GM12865 (cell line): ENCODE measurements around the gene PRR29.

ENCODE experiments used
- DNase-seq: peaks from one replicate; pipeline ENCODE4 v3.0.0; 2010; ENCODE audit warnings: low read depth
- H3K4me3 ChIP-seq: 2 replicates; pipeline ENCODE4 v1.5.1; 2011; ENCODE audit warnings: mild to moderate bottlenecking, low read depth, low read length, control low read depth
- CTCF ChIP-seq: IDR thresholded peaks from 2 replicates; pipeline ENCODE4 v1.5.1; 2011; ENCODE audit warnings: low read length, control low read depth, low read depth, inconsistent platforms; ENCODE audit not compliant: insufficient read depth; ENCODE audit errors: missing control alignments

PRR29 gene

GRCh38 chr17:63998050-63998720, at the start of gene PRR29:
Gene PRR29 (plus strand): TSS chr17:63998351. CDS start chr17:63998365, 14 bp downstream.
- DNase-seq, result peak; percentile 75
- TF ChIP-seq CTCF, result no peak
- peak within 1 kb of the TSS; percentile 77 for H3K4me3 ChIP-seq

- no peak for DNase-seq
- TF ChIP-seq CTCF, result no peak
- no peak overlapping the region for H3K4me3 ChIP-seq
These were observed 49.6 kb upstream of the PRR29 start for GRCh38 chr17:63948521-63948920.

GRCh38 chr17:63949576-63950250, 48.4 kb upstream of the PRR29 start:
- no peak overlapping the region for H3K4me3 ChIP-seq
- DNase-seq, result no peak
- no peak for TF ChIP-seq CTCF

- peak; percentile 74 for TF ChIP-seq CTCF
- DNase-seq, result peak; percentile 77
- H3K4me3 ChIP-seq, result no peak overlapping the region
These were observed 46.9 kb upstream of the PRR29 start for GRCh38 chr17:63950940-63951907.

GRCh38 chr17:63954402-63955063, 43.6 kb upstream of the PRR29 start:
- H3K4me3 ChIP-seq, result no peak overlapping the region
- no peak for TF ChIP-seq CTCF
- peak; percentile 67 for DNase-seq

GRCh38 chr17:63955232-63955631, 42.9 kb upstream of the PRR29 start:
- H3K4me3 ChIP-seq, result no peak overlapping the region
- no peak for TF ChIP-seq CTCF
- no peak for DNase-seq
